GM08714 (cell line): ENCODE results near the gene TBC1D5.

Experiments used
- H3K4me3 ChIP-seq: fragments of 200-500 bp; sonication (Bioruptor generic); 2 replicates; pipeline ENCODE4 v1.5.1; 2014; ENCODE audit warnings: mild to moderate bottlenecking, low read length, inconsistent platforms
- ZNF274 ChIP-seq: IDR thresholded peaks from 2 replicates; pipeline ENCODE4 v1.6.1; 2012; ENCODE audit warnings: mild to moderate bottlenecking, low read depth, low read length

Gene TBC1D5

GRCh38 chr3:17588422-17588821 lies 154.0 kb downstream of the TBC1D5 start:
- TF ChIP-seq ZNF274: no peak
- no peak overlapping the region for H3K4me3 ChIP-seq

- H3K4me3 ChIP-seq: no peak overlapping the region
- no peak for TF ChIP-seq ZNF274
These were observed 156.8 kb downstream of the TBC1D5 start for GRCh38 chr3:17585394-17586325.

GRCh38 chr3:17584066-17584465 lies 158.4 kb downstream of the TBC1D5 start:
- no peak overlapping the region for H3K4me3 ChIP-seq
- no peak for TF ChIP-seq ZNF274

- no peak overlapping the region for H3K4me3 ChIP-seq
These were observed 158.9 kb downstream of the TBC1D5 start for GRCh38 chr3:17583530-17583929.

DNA sequence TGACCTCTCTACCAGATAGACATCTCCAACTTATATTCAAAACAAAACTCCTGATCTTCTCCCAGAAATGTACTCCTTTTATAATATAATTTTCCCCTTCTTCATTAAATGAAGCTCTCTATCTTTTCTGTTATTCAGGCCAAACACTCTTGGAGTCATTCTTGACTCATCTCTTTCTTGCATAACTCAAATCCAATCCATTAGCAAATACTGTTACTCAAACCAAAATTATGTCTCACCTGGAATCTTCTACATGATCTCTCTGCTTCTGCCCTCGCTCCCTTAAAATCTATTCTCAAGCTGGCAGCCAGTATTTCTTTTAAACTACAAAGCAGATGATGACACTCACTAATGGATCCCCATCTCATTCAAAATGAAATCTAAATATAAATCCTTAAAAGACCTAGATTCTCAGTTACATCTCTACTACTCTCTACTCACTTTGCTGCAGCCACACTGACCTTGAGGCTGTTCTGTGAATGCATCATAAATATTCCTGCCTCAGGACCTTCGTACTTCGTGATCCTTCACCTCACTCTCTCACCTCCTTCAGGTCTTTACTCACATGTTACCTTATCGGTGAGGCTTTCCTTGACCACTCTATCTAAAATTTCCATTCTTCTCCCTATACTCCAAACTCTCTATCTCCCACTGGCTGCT lies 160.9 kb downstream of the TBC1D5 start:
- TF ChIP-seq ZNF274: no peak
- no peak overlapping the region for H3K4me3 ChIP-seq

More at GRCh38 chr3:17583530-17583929, 158.9 kb downstream of the TBC1D5 start:
- no peak for TF ChIP-seq ZNF274

DNA sequence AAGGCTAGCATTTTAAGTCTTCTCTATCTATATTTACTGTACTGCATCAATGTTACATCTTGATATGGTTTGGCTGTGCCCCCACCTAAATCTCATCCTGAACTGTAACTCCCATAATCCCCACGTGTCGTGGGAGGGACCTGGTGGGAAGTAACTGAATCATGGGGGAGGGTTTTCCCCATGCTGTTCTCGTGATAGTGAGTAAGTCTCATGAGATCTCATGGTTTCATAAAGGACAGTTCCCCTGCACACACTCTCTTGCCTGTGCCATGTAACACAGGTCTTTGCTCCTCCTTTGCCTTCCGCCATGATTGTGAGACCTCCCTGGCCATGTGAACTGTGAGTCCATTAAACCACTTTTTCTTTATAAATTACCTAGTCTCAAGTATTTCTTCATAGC lies 161.5 kb downstream of the TBC1D5 start:
- H3K4me3 ChIP-seq: no peak overlapping the region

DNA sequence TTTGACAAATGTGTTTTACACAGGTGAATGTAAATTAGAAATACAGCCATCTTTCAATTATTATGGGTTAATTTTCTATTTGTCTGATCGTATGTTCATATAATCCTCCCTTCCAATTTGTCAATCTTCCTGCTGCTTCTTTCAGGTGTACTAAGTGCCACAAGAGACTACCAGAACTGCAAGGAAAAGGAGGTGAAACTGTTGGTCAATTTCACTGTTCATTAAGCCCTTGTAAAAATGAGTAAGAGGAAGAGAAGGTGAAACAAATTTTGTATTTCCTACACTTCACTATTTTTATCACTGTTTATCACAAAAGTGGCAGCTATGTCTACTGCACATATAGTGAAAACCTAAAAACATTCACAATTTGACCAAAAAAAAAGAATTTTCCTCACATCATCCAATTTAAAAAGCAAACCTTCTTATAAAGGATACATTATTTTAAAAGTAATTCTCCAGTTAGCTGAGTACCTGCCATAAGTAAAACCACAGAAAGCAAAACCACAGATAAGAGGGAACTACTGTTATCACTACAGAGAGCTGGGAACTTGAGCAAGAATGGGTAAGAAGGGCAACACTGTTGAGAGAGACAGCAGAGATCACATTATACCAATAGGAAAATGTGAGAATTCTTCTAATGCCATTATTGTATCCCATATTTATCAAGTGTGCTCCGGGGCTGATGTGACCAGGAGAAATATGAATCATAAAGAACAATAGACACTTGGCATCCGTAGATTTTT lies 163.0 kb downstream of the TBC1D5 start:
- no peak overlapping the region for H3K4me3 ChIP-seq
- no peak for TF ChIP-seq ZNF274

More for the DNA sequence above, 161.5 kb downstream of the TBC1D5 start:
- no peak for TF ChIP-seq ZNF274

DNA sequence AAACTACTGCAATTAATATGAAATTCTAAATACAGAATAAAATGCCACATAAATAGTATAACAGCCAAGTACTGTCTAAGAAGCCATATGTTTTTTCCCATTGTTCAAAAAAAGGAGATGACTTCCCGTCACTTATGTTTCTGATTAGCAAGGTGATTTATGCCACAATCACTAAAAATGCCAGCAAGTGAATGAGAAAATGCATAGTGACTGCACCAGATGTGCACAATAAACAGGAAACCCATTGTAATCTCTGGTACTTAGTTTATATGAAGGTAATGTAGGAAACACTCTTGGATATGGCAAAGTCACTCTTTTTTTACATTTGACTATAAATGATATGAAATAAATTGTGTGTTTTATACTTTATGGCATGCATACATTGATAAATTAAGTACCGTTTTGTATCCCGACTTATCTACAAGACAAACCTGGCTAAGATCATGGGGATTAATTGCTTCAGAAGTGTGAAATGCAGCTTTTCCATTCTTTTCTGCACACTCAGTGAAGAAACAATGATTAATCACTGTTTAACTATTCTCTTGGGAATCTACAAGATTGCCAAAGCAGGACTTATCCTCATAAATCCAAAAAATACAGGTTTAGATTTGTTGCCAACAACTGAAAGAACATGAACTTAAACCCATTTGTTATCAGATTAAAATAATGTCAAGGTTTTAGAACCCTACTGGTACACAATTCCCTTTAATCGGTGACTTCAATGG lies 164.5 kb downstream of the TBC1D5 start:
- no peak for TF ChIP-seq ZNF274
- no peak overlapping the region for H3K4me3 ChIP-seq

DNA sequence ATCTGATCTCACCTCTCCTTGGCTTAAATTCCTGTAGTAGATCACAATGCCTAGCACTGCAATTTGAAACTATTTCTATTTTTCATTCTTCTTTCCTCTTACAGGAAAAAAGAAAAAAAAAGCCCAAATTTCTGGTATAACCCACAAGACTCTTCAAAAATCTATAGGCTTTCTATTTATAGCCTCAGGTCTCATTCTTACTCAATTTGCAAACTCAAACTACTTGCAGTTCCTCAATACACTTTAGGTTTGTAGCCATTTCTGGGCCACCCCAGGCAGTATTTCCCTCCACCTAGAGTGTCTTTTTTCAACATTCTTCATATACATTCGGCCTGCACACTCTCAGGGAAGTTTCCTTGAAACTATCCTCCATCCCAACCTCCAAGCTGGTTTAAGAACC lies 169.0 kb downstream of the TBC1D5 start:
- no peak overlapping the region for H3K4me3 ChIP-seq
- no peak for TF ChIP-seq ZNF274

GRCh38 chr3:17571686-17572085 lies 170.7 kb downstream of the TBC1D5 start:
- TF ChIP-seq ZNF274: no peak
- H3K4me3 ChIP-seq: no peak overlapping the region

DNA sequence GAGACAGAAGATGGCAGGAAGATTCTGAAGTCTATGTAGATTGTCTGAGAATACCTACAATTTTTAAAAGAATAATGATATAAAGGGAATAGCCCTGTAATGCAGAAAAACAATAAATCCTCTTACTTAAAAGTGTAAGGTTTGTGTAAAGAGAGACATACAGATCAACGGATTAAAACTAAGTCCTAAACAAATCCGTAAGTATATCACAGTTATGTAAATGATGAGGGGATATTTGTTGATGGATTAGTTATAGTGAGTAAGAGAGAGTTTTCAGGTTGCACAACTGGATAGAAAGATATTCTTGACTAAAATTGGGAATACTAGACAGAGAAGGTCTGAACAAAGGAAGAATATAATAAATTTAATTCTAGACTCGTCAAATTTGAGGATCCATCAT lies 179.6 kb downstream of the TBC1D5 start:
- TF ChIP-seq ZNF274: no peak

GRCh38 chr3:17558565-17558964 lies 183.9 kb downstream of the TBC1D5 start:
- H3K4me3 ChIP-seq: no peak overlapping the region
- no peak for TF ChIP-seq ZNF274

More for the DNA sequence above, 179.6 kb downstream of the TBC1D5 start:
- H3K4me3 ChIP-seq: no peak overlapping the region

DNA sequence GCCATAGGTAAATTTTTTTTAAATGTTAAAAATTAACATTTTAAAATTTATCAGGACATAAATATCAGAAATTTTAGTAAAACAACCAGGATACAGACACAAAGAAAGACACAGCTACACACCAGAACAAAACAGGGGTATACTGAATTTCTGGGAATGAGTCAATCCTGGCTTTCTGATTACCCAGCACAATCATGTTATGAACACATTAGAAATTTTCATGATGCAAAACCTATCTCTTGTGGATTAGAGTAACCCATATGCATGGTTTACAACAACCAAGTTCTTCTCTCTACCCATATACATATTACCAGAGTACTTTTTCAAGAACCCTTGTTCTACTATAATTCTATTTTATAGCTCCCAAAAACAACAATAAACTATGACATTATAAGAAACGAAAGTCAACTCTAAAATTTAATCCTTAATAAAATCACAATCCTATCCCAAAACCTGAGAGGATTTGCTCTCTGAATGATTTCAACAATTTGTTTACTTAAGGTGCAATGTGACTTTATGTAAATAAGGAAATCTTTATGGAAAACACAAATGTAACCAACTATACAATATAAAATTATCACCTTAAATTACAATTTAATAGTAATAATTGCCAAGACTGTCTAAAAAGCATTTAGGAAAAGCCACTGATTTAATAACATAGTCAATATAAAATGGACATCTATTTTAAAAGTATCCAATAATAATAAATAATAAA lies 184.5 kb downstream of the TBC1D5 start:
- H3K4me3 ChIP-seq: no peak overlapping the region
- no peak for TF ChIP-seq ZNF274

GRCh38 chr3:17555525-17555924 lies 186.9 kb downstream of the TBC1D5 start:
- H3K4me3 ChIP-seq: no peak overlapping the region
- TF ChIP-seq ZNF274: no peak
